Vagina (tissue), 2 donors: ENCODE results near the gene MRTFB. TPM values are rescaled to one million over a fixed set of nuclear protein-coding genes. Genes with fewer than 3 reads are reported as not detected.

Experiments
- DNase-seq, 2 donors: peaks; one replicate each; pipeline ENCODE4 v3.0.0-alpha.2; 2017; ENCODE audit errors: extremely low spot score in 2 of 2
- H3K27ac ChIP-seq: fragments of 200-600 bp; sonication (generic); one replicate; pipeline ENCODE4 v1.5.1; 2019
- H3K27me3 ChIP-seq: fragments of 200-600 bp; sonication (generic); one replicate; pipeline ENCODE4 v1.5.1; 2019
- H3K36me3 ChIP-seq, 2 donors: fragments of 200-600 bp; sonication (generic); one replicate each; pipeline ENCODE4 v1.5.1; 2017 to 2019
- H3K4me1 ChIP-seq: fragments of 200-600 bp; sonication (generic); one replicate; pipeline ENCODE4 v1.5.1; 2019
- H3K4me3 ChIP-seq, 2 donors: fragments of 200-600 bp; sonication (generic); 1 replicate in 1 of 2; 2 replicates in 1 of 2; pipeline ENCODE4 v1.5.1; 2016 to 2019
- H3K9me3 ChIP-seq: fragments of 200-600 bp; sonication (generic); one replicate; pipeline ENCODE4 v1.5.1; 2019
- CTCF ChIP-seq, 3 experiments: fragments of 450-650 bp in 2 of 3; fragments of 200-600 bp in 1 of 3; sonication (generic) in 1 of 3; IDR thresholded peaks; one replicate each; pipeline ENCODE4 v1.5.1; 2017 to 2019; ENCODE audit warnings: antibody characterized with exemption in 3 of 3, mild to moderate bottlenecking in 2 of 3, moderate library complexity in 2 of 3
- POLR2A ChIP-seq, 2 donors: fragments of 450-650 bp; IDR thresholded peaks; one replicate each; pipeline ENCODE4 v1.6.1; 2017; ENCODE audit warnings: antibody characterized with exemption in 2 of 2, mild to moderate bottlenecking in 2 of 2, moderate library complexity in 2 of 2
- POLR2AphosphoS5 ChIP-seq, 2 donors: sonication (generic); formaldehyde crosslinking; IDR thresholded peaks; one replicate each; pipeline ENCODE4 v1.9.0; 2017; ENCODE audit warnings: antibody characterized with exemption in 2 of 2, mild to moderate bottlenecking in 2 of 2, low read depth in 1 of 2; ENCODE audit not compliant: insufficient read depth in 1 of 2
- intact Hi-C: fragments of 100-400 bp; cut with DNase I; formaldehyde crosslinking; loops from one replicate; pipeline ENCODE4 v1.15.1; 2023
- total RNA-seq: library from RNA; depleted of rRNA; stranded (reverse); fragments of >200 nt; gene quantifications from one replicate; pipeline ENCODE4 v1.2.3, GENCODE V29; 2016

Gene MRTFB
- total RNA-seq, 1 donor from 2014 or later, result 103 TPM

GRCh38 chr16:14268073-14268472 lies 197.0 kb downstream of the MRTFB start:
- no peaks in the 10 kb centered on the region for H3K27me3 ChIP-seq
- H3K36me3 ChIP-seq, result peaks cover 0 to 25% of the 10 kb centered on the region in 2 donors
- H3K9me3 ChIP-seq, result no peaks in the 10 kb centered on the region
- intact Hi-C loops, result no loop called here
- no peak overlapping the region for H3K27ac ChIP-seq
- TF ChIP-seq POLR2A (IDR thresholded peaks at IDR 0.05) (no peak), CTCF (IDR thresholded peaks at IDR 0.05) (no peak), POLR2AphosphoS5 (IDR thresholded peaks at IDR 0.05; ENCODE audit: insufficient read depth in 1 of 2, low read depth in 1 of 2) (no peak)
- H3K4me1 ChIP-seq, result no peaks in the 10 kb centered on the region
- DNase-seq, result no peak
- H3K4me3 ChIP-seq, result no peak overlapping the region

- no peaks in the 10 kb centered on the region for H3K36me3 ChIP-seq
- intact Hi-C loops, result no loop called here
- H3K4me1 ChIP-seq, result no peaks in the 10 kb centered on the region
- no peaks in the 10 kb centered on the region for H3K27me3 ChIP-seq
- H3K9me3 ChIP-seq, result no peaks in the 10 kb centered on the region
- H3K27ac ChIP-seq, result no peak overlapping the region
- no peak for DNase-seq
- TF ChIP-seq POLR2AphosphoS5 (IDR thresholded peaks at IDR 0.05; ENCODE audit: insufficient read depth in 1 of 2, low read depth in 1 of 2), result no peak
- TF ChIP-seq CTCF (IDR thresholded peaks at IDR 0.05), result no peak
- TF ChIP-seq POLR2A (IDR thresholded peaks at IDR 0.05), result no peak
- H3K4me3 ChIP-seq, result no peak overlapping the region
Measured at GRCh38 chr16:14275934-14276333, 204.8 kb downstream of the MRTFB start.

- no peak overlapping the region for H3K4me3 ChIP-seq
- TF ChIP-seq POLR2AphosphoS5 (IDR thresholded peaks at IDR 0.05; ENCODE audit: insufficient read depth in 1 of 2, low read depth in 1 of 2) (no peak), CTCF (IDR thresholded peaks at IDR 0.05) (no peak), POLR2A (IDR thresholded peaks at IDR 0.05) (no peak)
Measured at GRCh38 chr16:14278749-14279148, 207.6 kb downstream of the MRTFB start.

DNA sequence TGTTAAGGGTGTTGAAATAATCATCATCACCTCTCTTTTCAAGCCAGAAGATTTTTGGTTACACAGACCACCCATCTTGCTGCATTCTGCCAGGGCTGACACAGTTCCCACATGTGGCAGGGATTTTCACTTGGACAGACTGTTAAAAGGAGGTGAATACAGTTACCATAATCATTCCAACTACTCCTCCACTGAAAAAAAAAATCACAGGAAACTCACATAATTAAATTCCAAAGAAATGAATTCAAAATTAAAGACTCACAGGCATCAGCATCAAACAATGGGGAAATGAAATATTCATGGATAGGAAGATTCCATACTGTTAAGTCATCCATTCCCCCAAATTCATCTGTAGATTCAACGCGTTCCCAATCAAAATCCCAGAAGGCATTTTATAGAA lies 209.4 kb downstream of the MRTFB start:
- DNase-seq, result no peak
- H3K36me3 ChIP-seq, result no peaks in the 10 kb centered on the region
- no peak overlapping the region for H3K4me3 ChIP-seq
- no peaks in the 10 kb centered on the region for H3K9me3 ChIP-seq
- TF ChIP-seq POLR2A (IDR thresholded peaks at IDR 0.05), result no peak
- no peak for TF ChIP-seq POLR2AphosphoS5 (IDR thresholded peaks at IDR 0.05; ENCODE audit: insufficient read depth in 1 of 2, low read depth in 1 of 2)
- TF ChIP-seq CTCF (IDR thresholded peaks at IDR 0.05), result no peak
- intact Hi-C loops, result no loop called here
- H3K4me1 ChIP-seq, result peaks cover 10% of the 10 kb centered on the region
- no peaks in the 10 kb centered on the region for H3K27me3 ChIP-seq
- H3K27ac ChIP-seq, result no peak overlapping the region

More at GRCh38 chr16:14278749-14279148, 207.6 kb downstream of the MRTFB start:
- no peak for DNase-seq
- H3K4me1 ChIP-seq, result no peaks in the 10 kb centered on the region
- no peaks in the 10 kb centered on the region for H3K9me3 ChIP-seq
- H3K36me3 ChIP-seq, result no peaks in the 10 kb centered on the region
- H3K27ac ChIP-seq, result no peak overlapping the region
- H3K27me3 ChIP-seq, result no peaks in the 10 kb centered on the region
- intact Hi-C loops, result no loop called here

DNA sequence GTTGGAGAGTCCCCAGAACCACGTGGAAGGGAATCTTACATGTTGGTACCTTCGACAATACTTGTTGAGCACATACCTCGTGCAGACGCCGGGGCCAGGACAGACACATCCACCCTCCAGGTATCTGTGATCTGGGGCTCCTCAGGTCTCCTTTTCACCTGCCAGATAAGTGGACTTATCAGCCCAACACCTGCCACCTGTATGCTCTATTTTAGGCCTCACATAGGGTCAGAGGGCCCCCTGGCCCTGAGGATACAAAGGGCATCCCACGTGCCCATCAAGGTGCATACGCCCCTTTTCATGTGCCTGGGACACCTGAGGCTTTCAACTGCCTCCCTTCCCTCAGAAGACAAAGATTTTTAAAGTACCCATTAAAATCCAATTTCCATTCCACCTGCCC lies 212.7 kb downstream of the MRTFB start:
- H3K4me3 ChIP-seq, result no peak overlapping the region
- DNase-seq, result no peak
- TF ChIP-seq POLR2A (IDR thresholded peaks at IDR 0.05), result no peak
- no peak for TF ChIP-seq POLR2AphosphoS5 (IDR thresholded peaks at IDR 0.05; ENCODE audit: insufficient read depth in 1 of 2, low read depth in 1 of 2)
- TF ChIP-seq CTCF (IDR thresholded peaks at IDR 0.05), result no peak
- H3K9me3 ChIP-seq, result no peaks in the 10 kb centered on the region
- H3K27ac ChIP-seq, result no peak overlapping the region
- peaks cover 21% of the 10 kb centered on the region for H3K4me1 ChIP-seq
- intact Hi-C loops, result no loop called here
- no peaks in the 10 kb centered on the region for H3K27me3 ChIP-seq
- H3K36me3 ChIP-seq, result no peaks in the 10 kb centered on the region
